Anterior cingulate cortex (tissue), 58 donors: ENCODE measurements around the gene LRRC1.
"Not testable (repeated sequence)": the region's sequence is repeated elsewhere in the genome, so short reads cannot be mapped to it uniquely, and the experiment has no call there.

Experiments
- DNase-seq, 58 donors: peaks; one replicate each; lab custom pipeline; 2025; lab: John Stamatoyannopoulos, UW

Gene LRRC1

GRCh38 chr6:53794720-53795339 is at the start of gene LRRC1:
Gene LRRC1, plus strand, starts transcription at chr6:53795005. Its CDS starts 252 bp downstream, at chr6:53795257.
- peak; percentile 39 to 92 (median 85) for DNase-seq

GRCh38 chr6:53746442-53747103 is 48.2 kb upstream of the LRRC1 start:
- no peak for DNase-seq

- no peak for DNase-seq
Observed at GRCh38 chr6:53750052-53750650, 44.7 kb upstream of the LRRC1 start.

GRCh38 chr6:53751417-53751816 is 43.4 kb upstream of the LRRC1 start:
- DNase-seq, result no peak

GRCh38 chr6:53752440-53752839 is 42.4 kb upstream of the LRRC1 start:
- no peak for DNase-seq

- no peak for DNase-seq
Observed at GRCh38 chr6:53752856-53753255, 41.9 kb upstream of the LRRC1 start.

- no peak for DNase-seq
Observed at GRCh38 chr6:53754330-53754729, 40.5 kb upstream of the LRRC1 start.

- no peak for DNase-seq
Observed at GRCh38 chr6:53756396-53756795, 38.4 kb upstream of the LRRC1 start.

- DNase-seq, result no peak
Observed at GRCh38 chr6:53758496-53758895, 36.3 kb upstream of the LRRC1 start.

GRCh38 chr6:53761036-53761435 is 33.8 kb upstream of the LRRC1 start:
- DNase-seq, result no peak

GRCh38 chr6:53765270-53765669 is 29.5 kb upstream of the LRRC1 start:
- no peak for DNase-seq

GRCh38 chr6:53766930-53767329 is 27.9 kb upstream of the LRRC1 start:
- no peak for DNase-seq

GRCh38 chr6:53767941-53768340 is 26.9 kb upstream of the LRRC1 start:
- DNase-seq, result no peak

GRCh38 chr6:53768636-53769035 is 26.2 kb upstream of the LRRC1 start:
- no peak for DNase-seq

GRCh38 chr6:53770780-53771249 is 24.0 kb upstream of the LRRC1 start:
- no peak for DNase-seq

- DNase-seq, result no peak
Observed at GRCh38 chr6:53771785-53772624, 22.8 kb upstream of the LRRC1 start.

GRCh38 chr6:53773044-53773696 is 21.6 kb upstream of the LRRC1 start:
- DNase-seq, result no peak

- not testable (repeated sequence) for DNase-seq
Observed at GRCh38 chr6:53776152-53776551, 18.7 kb upstream of the LRRC1 start.

- not testable (repeated sequence) for DNase-seq
Observed at GRCh38 chr6:53784991-53785390, 9.8 kb upstream of the LRRC1 start.

GRCh38 chr6:53786832-53787231 is 8.0 kb upstream of the LRRC1 start:
- no peak for DNase-seq
